Ishikawa (cell line): Measurements from ENCODE around the gene ZBTB45.

Experiments
- CEBPB ChIP-seq: IDR thresholded peaks from 2 replicates; pipeline ENCODE4 v1.6.1; 2012
- EGR1 ChIP-seq: IDR thresholded peaks from 2 replicates; pipeline ENCODE4 v1.6.1; 2012
- MAX ChIP-seq: IDR thresholded peaks from 2 replicates; pipeline ENCODE4 v1.6.1; 2012
- NFIC ChIP-seq: IDR thresholded peaks from 2 replicates; pipeline ENCODE4 v1.6.1; 2012
- RAD21 ChIP-seq: IDR thresholded peaks from 2 replicates; pipeline ENCODE4 v1.6.1; 2012; ENCODE audit warnings: low read depth
- TEAD4 ChIP-seq: IDR thresholded peaks from 2 replicates; pipeline ENCODE4 v1.6.1; 2012
- YY1 ChIP-seq: IDR thresholded peaks from 2 replicates; pipeline ENCODE4 v1.6.1; 2012; ENCODE audit warnings: low read depth
- ZBTB7A ChIP-seq: IDR thresholded peaks from 2 replicates; pipeline ENCODE4 v1.6.1; 2012; ENCODE audit warnings: low read depth
- TF ChIP-seq, protein P1 (sequence below): IDR thresholded peaks from 2 replicates; pipeline ENCODE4 v1.6.1; 2012

DNA sequence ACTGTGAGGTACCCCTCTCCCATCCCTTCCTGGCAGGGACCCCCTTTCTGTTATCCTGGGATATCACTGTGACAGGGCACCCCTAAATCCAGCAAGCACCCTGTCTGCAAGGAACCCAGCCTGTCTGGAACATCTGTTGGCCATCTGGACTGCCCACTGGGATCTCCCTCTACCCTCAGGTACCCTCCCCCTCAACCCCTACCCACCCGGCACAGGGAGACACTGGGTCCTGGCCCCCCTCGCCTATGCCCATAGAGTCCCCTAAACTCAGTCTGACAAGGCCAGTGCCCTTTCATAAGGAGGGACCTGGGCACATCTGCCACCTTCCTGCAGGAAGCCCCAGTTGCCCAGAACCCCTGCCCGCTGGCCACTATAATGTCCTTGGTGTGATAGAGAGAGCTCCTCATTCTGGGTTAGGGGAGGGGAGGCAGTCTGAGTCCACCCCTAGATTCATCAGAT is 5.0 kb downstream of the ZBTB45 start:
- TF ChIP-seq CEBPB, result no peak
- no peak for TF ChIP-seq YY1
- TF ChIP-seq RAD21, result no peak
- TF ChIP-seq TEAD4, result no peak
- TF ChIP-seq MAX, result no peak
- TF ChIP-seq, protein P1, sequence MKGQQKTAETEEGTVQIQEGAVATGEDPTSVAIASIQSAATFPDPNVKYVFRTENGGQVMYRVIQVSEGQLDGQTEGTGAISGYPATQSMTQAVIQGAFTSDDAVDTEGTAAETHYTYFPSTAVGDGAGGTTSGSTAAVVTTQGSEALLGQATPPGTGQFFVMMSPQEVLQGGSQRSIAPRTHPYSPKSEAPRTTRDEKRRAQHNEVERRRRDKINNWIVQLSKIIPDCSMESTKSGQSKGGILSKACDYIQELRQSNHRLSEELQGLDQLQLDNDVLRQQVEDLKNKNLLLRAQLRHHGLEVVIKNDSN, result no peak
- TF ChIP-seq ZBTB7A, result no peak
- no peak for TF ChIP-seq EGR1
- no peak for TF ChIP-seq NFIC
